ENCODE data around the gene CDH4.

DNA sequence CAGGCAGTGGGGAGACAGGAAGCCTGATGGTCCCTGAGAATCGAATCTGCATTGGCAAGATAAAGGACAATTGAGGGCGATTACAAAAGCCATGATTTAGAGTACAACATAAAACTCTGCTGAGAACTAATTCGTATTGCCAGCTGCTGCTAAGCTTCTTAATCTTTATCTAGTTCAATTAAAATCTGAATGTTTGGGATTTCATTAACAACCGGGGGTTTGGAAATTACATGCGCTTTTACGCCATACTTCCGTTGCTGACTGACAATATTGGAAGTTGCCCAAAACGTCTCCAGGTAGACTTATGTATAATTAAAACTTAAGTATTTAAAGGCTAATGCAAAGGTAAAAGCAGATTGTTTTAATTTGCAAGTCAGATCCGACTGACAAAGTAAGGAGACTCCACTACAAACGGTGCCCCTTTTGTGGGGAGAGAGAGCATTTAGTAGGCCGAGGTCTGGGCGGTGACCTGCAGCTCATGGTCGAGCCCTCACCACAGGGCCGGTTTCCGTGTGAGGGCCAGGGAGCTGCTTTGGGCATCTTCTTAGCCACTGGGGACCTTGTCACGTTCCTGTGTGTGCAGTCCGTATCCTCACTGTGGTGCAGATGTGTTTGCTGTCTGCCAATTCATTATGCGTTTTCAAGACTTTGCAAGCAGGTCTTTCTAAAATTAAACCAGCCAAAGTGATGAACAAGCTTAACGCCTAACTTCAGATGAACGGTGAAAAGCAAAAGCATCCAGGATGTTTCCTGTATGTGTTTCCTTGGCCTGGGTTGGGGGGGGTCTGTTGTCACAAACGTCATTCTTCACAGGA, 49.9 kb downstream of the CDH4 start:
- TF ChIP-seq POLR2A (IDR thresholded peaks at IDR 0.05) = no peak
- TF ChIP-seq, protein P1, sequence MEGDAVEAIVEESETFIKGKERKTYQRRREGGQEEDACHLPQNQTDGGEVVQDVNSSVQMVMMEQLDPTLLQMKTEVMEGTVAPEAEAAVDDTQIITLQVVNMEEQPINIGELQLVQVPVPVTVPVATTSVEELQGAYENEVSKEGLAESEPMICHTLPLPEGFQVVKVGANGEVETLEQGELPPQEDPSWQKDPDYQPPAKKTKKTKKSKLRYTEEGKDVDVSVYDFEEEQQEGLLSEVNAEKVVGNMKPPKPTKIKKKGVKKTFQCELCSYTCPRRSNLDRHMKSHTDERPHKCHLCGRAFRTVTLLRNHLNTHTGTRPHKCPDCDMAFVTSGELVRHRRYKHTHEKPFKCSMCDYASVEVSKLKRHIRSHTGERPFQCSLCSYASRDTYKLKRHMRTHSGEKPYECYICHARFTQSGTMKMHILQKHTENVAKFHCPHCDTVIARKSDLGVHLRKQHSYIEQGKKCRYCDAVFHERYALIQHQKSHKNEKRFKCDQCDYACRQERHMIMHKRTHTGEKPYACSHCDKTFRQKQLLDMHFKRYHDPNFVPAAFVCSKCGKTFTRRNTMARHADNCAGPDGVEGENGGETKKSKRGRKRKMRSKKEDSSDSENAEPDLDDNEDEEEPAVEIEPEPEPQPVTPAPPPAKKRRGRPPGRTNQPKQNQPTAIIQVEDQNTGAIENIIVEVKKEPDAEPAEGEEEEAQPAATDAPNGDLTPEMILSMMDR (IDR thresholded peaks at IDR 0.05) = no peak
- TF ChIP-seq POLR2AphosphoS5 (IDR thresholded peaks at IDR 0.05) = no peak
